DMS53 treated with DMSO at 0.1 percent for 48 hours (cell line): ENCODE measurements around the gene PIK3R5.

Experiments used
- DNase-seq: peaks from one replicate; lab custom pipeline; 2025; ENCODE audit not compliant: unreplicated experiment; lab: John Stamatoyannopoulos, UW

The PIK3R5 gene

GRCh38 chr17:8835631-8836364 lies 129.7 kb downstream of the PIK3R5 start:
- DNase-seq: no peak

GRCh38 chr17:8835106-8835505 lies 130.4 kb downstream of the PIK3R5 start:
- no peak for DNase-seq

- DNase-seq: no peak
Measured at GRCh38 chr17:8832711-8833352, 132.7 kb downstream of the PIK3R5 start.

GRCh38 chr17:8831234-8831849 lies 134.2 kb downstream of the PIK3R5 start:
- no peak for DNase-seq

GRCh38 chr17:8830141-8830540 lies 135.4 kb downstream of the PIK3R5 start:
- DNase-seq: no peak

GRCh38 chr17:8829036-8829941 lies 136.2 kb downstream of the PIK3R5 start:
- no peak for DNase-seq
